SK-N-SH (cell line): Measurements from ENCODE around the gene SCGB3A1. TPM values are rescaled to one million over a fixed set of nuclear protein-coding genes. Genes with fewer than 3 reads are reported as not detected.

Experiments used
- CTCF ChIA-PET: fragments of 300-600, 350-600 bp; formaldehyde crosslinking; extraction: SDS; loops from one replicate; lab custom pipeline; 2021; lab: Yijun Ruan, JAX
- POLR2A ChIA-PET: fragments of 350-600 bp; sonication (Branson Sonifier 250); formaldehyde crosslinking; extraction: SDS; loops from one replicate; lab custom pipeline; 2020; ENCODE audit warnings: antibody characterized with exemption, inconsistent platforms; lab: Yijun Ruan, JAX
- DNase-seq: peaks from one replicate; pipeline ENCODE4 v3.0.0; 2012
- H2AFZ ChIP-seq: fragments of 200-600 bp; sonication (generic); 2 replicates; pipeline ENCODE4 v1.8.1; 2016; ENCODE audit warnings: antibody characterized with exemption, mild to moderate bottlenecking, low read depth
- H3F3A ChIP-seq: fragments of 200-600 bp; sonication (generic); replicated peaks from 2 replicates; pipeline ENCODE3; 2016; ENCODE audit warnings: antibody characterized with exemption, mild to moderate bottlenecking; ENCODE audit not compliant: insufficient read depth
- H3K27ac ChIP-seq, 2 experiments: fragments of 200-500 bp in 1 of 2; fragments of 200-600 bp in 1 of 2; sonication (Bioruptor generic) in 1 of 2; sonication (generic), shearing (Covaris generic) in 1 of 2; 2 replicates each; pipeline versions ENCODE4 v1.5.1 to v1.6.1; 2014 to 2016; ENCODE audit warnings: low read depth in 2 of 2, inconsistent platforms in 1 of 2, low read length in 1 of 2, mild to moderate bottlenecking in 1 of 2, mixed read lengths in 1 of 2
- H3K27me3 ChIP-seq: fragments of 200-600 bp; sonication (generic), shearing (Covaris generic); 2 replicates; pipeline ENCODE4 v1.6.1; 2016; ENCODE audit warnings: mixed run types; ENCODE audit not compliant: insufficient read depth
- H3K36me3 ChIP-seq, 2 experiments: fragments of 200-500 bp in 1 of 2; fragments of 200-600 bp in 1 of 2; sonication (Bioruptor generic) in 1 of 2; sonication (generic) in 1 of 2; replicated peaks in 1 of 2; 2 replicates each; pipeline versions ENCODE3 to v1.5.1; 2014 to 2016; ENCODE audit warnings: low read length in 1 of 2, mild to moderate bottlenecking in 1 of 2; ENCODE audit not compliant: insufficient read depth in 2 of 2, control insufficient read depth in 1 of 2
- H3K4me1 ChIP-seq, 2 experiments: fragments of 200-500 bp in 1 of 2; fragments of 200-600 bp in 1 of 2; sonication (Bioruptor generic) in 1 of 2; sonication (generic), shearing (Covaris generic) in 1 of 2; 2 replicates each; pipeline versions ENCODE4 v1.5.1 to v1.6.1; 2014 to 2016; ENCODE audit warnings: low read depth in 1 of 2, low read length in 1 of 2, mixed run types in 1 of 2; ENCODE audit not compliant: insufficient read depth in 2 of 2, control insufficient read depth in 1 of 2
- H3K4me2 ChIP-seq: fragments of 200-600 bp; sonication (generic), shearing (Covaris generic); 2 replicates; pipeline ENCODE4 v1.6.1; 2017; ENCODE audit warnings: mixed run types
- H3K4me3 ChIP-seq, 2 experiments: fragments of 200-500 bp in 1 of 2; fragments of 200-600 bp in 1 of 2; sonication (Bioruptor generic) in 1 of 2; sonication (generic), shearing (Covaris generic) in 1 of 2; 2 replicates each; pipeline versions ENCODE4 v1.5.1 to v1.8.1; 2014 to 2016; ENCODE audit warnings: low read depth in 2 of 2, inconsistent platforms in 1 of 2, low read length in 1 of 2, mild to moderate bottlenecking in 1 of 2, mixed read lengths in 1 of 2, moderate library complexity in 1 of 2
- H3K79me2 ChIP-seq: fragments of 200-600 bp; sonication (generic); 2 replicates; pipeline ENCODE4 v1.8.1; 2017; ENCODE audit warnings: mild to moderate bottlenecking; ENCODE audit not compliant: insufficient read depth
- H3K9ac ChIP-seq: fragments of 200-600 bp; sonication (generic); 2 replicates; pipeline ENCODE4 v1.6.1; 2017; ENCODE audit warnings: mixed run types
- H3K9me2 ChIP-seq: fragments of 200-600 bp; sonication (generic); 2 replicates; pipeline ENCODE4 v1.6.1; 2017; ENCODE audit warnings: mixed run types
- H3K9me3 ChIP-seq: fragments of 200-600 bp; sonication (generic); 2 replicates; pipeline ENCODE4 v1.6.1; 2017; ENCODE audit warnings: mixed run types, mild to moderate bottlenecking, moderate library complexity
- H4K20me1 ChIP-seq: fragments of 200-600 bp; sonication (generic); 2 replicates; pipeline ENCODE4 v1.6.1; 2017; ENCODE audit warnings: mild to moderate bottlenecking, mixed run types; ENCODE audit not compliant: insufficient read depth
- CTCF ChIP-seq: fragments of 200-600 bp; sonication (generic); IDR thresholded peaks from 2 replicates; pipeline ENCODE4 v1.6.1; 2017; ENCODE audit warnings: antibody characterized with exemption, mild to moderate bottlenecking, moderate library complexity
- EP300 ChIP-seq, 2 experiments: IDR thresholded peaks; 2 replicates each; pipeline versions ENCODE4 v1.4.0 to v1.6.1; 2012; ENCODE audit warnings: borderline replicate concordance in 1 of 2, low read depth in 1 of 2, low read length in 1 of 2
- EZH2phosphoT487 ChIP-seq: fragments of 200-600 bp; sonication (generic); IDR thresholded peaks from 2 replicates; pipeline ENCODE4 v1.6.1; 2017; ENCODE audit warnings: low read depth, mixed run types, mild to moderate bottlenecking, antibody characterized with exemption, moderate library complexity, borderline replicate concordance
- FOXM1 ChIP-seq: IDR thresholded peaks from 2 replicates; pipeline ENCODE4 v1.4.0; 2012; ENCODE audit warnings: low read depth, mild to moderate bottlenecking
- GATA2 ChIP-seq: sonication (generic); formaldehyde crosslinking; IDR thresholded peaks from 2 replicates; pipeline ENCODE4 v1.5.0; 2020; ENCODE audit warnings: mild to moderate bottlenecking, missing genetic modification reagents
- JUND ChIP-seq: IDR thresholded peaks from 2 replicates; pipeline ENCODE4 v1.4.0; 2012
- PBX3 ChIP-seq: IDR thresholded peaks from 2 replicates; pipeline ENCODE4; 2012
- RAD21 ChIP-seq: IDR thresholded peaks from 2 replicates; pipeline ENCODE4 v1.6.1; 2012; ENCODE audit warnings: mild to moderate bottlenecking, low read length
- REST ChIP-seq: IDR thresholded peaks from 2 replicates; pipeline ENCODE4 v1.6.1; 2012; ENCODE audit warnings: mild to moderate bottlenecking, low read depth, low read length, moderate library complexity
- RFX5 ChIP-seq: IDR thresholded peaks from 2 replicates; pipeline ENCODE4 v1.6.1; 2012; ENCODE audit warnings: mild to moderate bottlenecking, improper control_type of control experiment, low read length
- TCF12 ChIP-seq: IDR thresholded peaks from 2 replicates; pipeline ENCODE4 v1.4.0; 2012
- WGBS: methylation state at CpG from one replicate; pipeline ENCODE4 v1.1.6; 2017; ENCODE audit warnings: low lambda C conversion rate; 5-methylcytosine and 5-hydroxymethylcytosine counted together
- polyA plus RNA-seq, 3 experiments: library from polyadenylated mRNA; depleted of rRNA; stranded (reverse); fragments of >200 nt; gene quantifications; 2 replicates each; pipeline ENCODE4 v1.2.3, GENCODE V29; 2012
- TF ChIP-seq, protein P1 (sequence below): fragments of 150-350 bp; IDR thresholded peaks from 2 replicates; pipeline ENCODE4 v1.6.1; 2016; ENCODE audit warnings: mild to moderate bottlenecking, low read depth, low read length

Gene SCGB3A1
- polyA plus RNA-seq, 1 of the 3 experiments (the other 2 are of a cell fraction), result not detected

- no peak for TF ChIP-seq EP300 (IDR thresholded peaks at IDR 0.05; ENCODE audit: borderline replicate concordance in 1 of 2, low read depth in 1 of 2, low read length in 1 of 2)
- no peak for TF ChIP-seq FOXM1
- TF ChIP-seq RAD21, result no peak
- TF ChIP-seq, protein P1, sequence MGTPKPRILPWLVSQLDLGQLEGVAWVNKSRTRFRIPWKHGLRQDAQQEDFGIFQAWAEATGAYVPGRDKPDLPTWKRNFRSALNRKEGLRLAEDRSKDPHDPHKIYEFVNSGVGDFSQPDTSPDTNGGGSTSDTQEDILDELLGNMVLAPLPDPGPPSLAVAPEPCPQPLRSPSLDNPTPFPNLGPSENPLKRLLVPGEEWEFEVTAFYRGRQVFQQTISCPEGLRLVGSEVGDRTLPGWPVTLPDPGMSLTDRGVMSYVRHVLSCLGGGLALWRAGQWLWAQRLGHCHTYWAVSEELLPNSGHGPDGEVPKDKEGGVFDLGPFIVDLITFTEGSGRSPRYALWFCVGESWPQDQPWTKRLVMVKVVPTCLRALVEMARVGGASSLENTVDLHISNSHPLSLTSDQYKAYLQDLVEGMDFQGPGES, result no peak
- no peak for TF ChIP-seq EZH2phosphoT487
- TF ChIP-seq RFX5, result no peak
- TF ChIP-seq, all 33 proteins: peak for 0
Measured at GRCh38 chr5:180623844-180624243, 32.5 kb upstream of the SCGB3A1 start (continued).

DNA sequence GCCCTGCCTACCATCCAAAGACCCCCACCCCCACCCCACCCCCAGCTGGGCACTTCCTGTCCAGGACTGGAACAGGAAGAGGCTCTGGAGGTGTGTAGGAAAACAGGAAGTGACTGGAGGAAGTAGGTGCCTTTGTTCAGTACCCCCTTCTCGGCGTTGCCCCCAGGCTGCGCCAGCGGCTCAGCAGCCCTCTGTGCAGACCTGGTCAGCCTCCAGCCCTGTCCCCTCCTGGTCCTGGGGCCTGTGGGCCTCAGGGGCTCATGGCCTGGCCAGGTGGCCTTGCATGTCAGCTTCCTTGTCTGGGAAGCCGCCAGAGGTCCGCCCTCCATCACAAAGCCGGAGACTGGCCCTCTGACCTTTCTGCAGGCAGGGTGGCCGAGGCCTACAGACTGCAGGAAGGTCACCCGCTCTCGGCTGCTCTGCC is 32.1 kb upstream of the SCGB3A1 start:
- no peak for DNase-seq
- WGBS, result 79% methylated on average over 2 of the region's 10 CpGs
- ChIA-PET CTCF (no interaction called here), POLR2A (no interaction called here)
- H3K4me2 ChIP-seq, result no peak overlapping the region
- H3K9ac ChIP-seq, result no peak overlapping the region
- H3K9me3 ChIP-seq, result no peaks in the 10 kb centered on the region
- H3K79me2 ChIP-seq, result no peaks in the 10 kb centered on the region
- no peak overlapping the region for H2AFZ ChIP-seq
- no peak overlapping the region for H3K4me3 ChIP-seq
- H3K27me3 ChIP-seq, result peaks cover 18% of the 10 kb centered on the region
- H3K4me1 ChIP-seq, result no peaks in the 10 kb centered on the region
- no peak overlapping the region for H3K27ac ChIP-seq
- TF ChIP-seq, protein P1, result no peak
- TF ChIP-seq GATA2 (CRISPR knock-in tag) (no peak), JUND (no peak), FOXM1 (no peak), PBX3 (no peak), TCF12 (no peak)
- no peaks in the 10 kb centered on the region for H3K36me3 ChIP-seq
- H3F3A ChIP-seq, result no peaks in the 10 kb centered on the region
- H3K9me2 ChIP-seq, result no peaks in the 10 kb centered on the region
- no peaks in the 10 kb centered on the region for H4K20me1 ChIP-seq

- Histone ChIP-seq H3K79me2 (no peaks in the 10 kb centered on the region), H3K4me1 (no peaks in the 10 kb centered on the region), H3K27ac (no peak overlapping the region), H3K4me3 (no peak overlapping the region), H3K9me2 (no peaks in the 10 kb centered on the region), H4K20me1 (no peaks in the 10 kb centered on the region), H3K9me3 (no peaks in the 10 kb centered on the region), H3K9ac (no peak overlapping the region)
- CTCF ChIA-PET, result no interaction called here
- POLR2A ChIA-PET, result no interaction called here
- TF ChIP-seq PBX3 (no peak), CTCF (no peak), RFX5 (no peak), REST (no peak)
- TF ChIP-seq, all 33 proteins: peak for 0
- no peaks in the 10 kb centered on the region for H3K36me3 ChIP-seq
- peaks cover 18% of the 10 kb centered on the region for H3K27me3 ChIP-seq
- no peak overlapping the region for H2AFZ ChIP-seq
- no peaks in the 10 kb centered on the region for H3F3A ChIP-seq
- 67% methylated on average over 3 of the region's 6 CpGs for WGBS
- no peak overlapping the region for H3K4me2 ChIP-seq
- no peak for DNase-seq
Measured at GRCh38 chr5:180622910-180623309, 31.6 kb upstream of the SCGB3A1 start.
